Glomerular visceral epithelial cell (primary cell): ENCODE data around the gene WDR27.
"Not testable (repeated sequence)": the region's sequence is repeated elsewhere in the genome, so short reads cannot be mapped to it uniquely, and the experiment has no call there.

Experiments
- DNase-seq: peaks from one replicate; pipeline ENCODE4 v3.0.0-alpha.2; 2016; ENCODE audit errors: extremely low spot score

WDR27 gene

GRCh38 chr6:169663468-169663867, 38.4 kb downstream of the WDR27 start:
- DNase-seq, result no peak

DNA sequence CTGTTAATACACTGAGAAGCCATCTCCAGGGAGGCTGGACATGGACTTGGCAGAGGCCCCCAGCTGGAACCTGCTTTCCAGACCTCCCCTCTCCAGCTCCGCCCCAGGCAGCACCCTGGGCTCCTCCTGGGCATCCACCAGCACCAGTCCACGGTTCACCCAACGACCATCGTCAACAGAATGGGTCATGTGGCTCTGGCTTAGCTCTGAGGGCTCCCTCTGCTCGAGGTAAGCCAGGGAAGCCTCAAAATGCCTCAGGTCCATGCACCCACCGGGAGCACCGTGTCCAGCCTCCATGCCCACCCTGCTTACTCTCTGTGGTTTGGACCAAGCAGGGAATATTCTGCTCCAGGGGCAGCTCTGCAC, 40.5 kb downstream of the WDR27 start:
- DNase-seq, result no peak

GRCh38 chr6:169660751-169661390, 41.0 kb downstream of the WDR27 start:
- no peak for DNase-seq

- no peak for DNase-seq
Measured at GRCh38 chr6:169659820-169660610, 41.8 kb downstream of the WDR27 start.

DNA sequence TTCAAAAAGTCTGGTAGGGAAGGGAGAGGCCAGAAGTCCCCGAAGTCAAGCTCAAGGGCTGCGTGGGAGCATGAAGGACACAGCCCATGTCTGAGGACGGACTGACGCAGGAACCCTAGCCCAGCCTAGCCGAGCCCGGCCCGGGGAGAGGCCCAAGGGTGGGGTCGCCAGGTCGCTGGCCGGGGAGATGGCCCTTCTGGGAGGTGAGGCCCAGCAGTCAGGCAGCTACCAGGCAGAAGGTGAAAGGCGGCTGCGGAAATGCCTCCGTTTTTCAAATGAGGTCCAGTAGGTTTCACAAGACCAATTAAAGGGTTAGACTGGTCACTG, 44.6 kb downstream of the WDR27 start:
- no peak for DNase-seq

- no peak for DNase-seq
Measured at GRCh38 chr6:169656546-169657283, 45.1 kb downstream of the WDR27 start.

GRCh38 chr6:169654598-169655391, 47.0 kb downstream of the WDR27 start:
- peak; percentile 73 for DNase-seq

DNA sequence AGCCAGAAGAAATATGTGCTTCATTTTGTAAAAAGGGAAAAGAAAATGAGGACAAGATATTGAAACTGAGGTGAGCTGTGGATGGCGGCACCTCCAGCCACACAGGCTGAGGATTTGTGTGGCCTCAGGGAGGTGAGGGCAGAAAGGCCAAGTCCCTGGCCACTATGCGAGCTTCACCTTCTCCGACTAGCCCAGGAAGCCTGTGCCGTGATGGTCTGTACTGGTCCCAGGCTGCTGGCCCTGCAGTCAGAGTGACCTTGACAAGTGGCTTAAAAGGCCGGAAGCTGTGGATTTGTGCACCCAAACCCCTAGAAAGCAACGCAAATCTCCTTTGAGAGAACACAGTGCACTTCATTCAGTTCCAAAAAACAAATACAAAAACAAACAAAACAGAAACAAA, 48.1 kb downstream of the WDR27 start:
- no peak for DNase-seq

DNA sequence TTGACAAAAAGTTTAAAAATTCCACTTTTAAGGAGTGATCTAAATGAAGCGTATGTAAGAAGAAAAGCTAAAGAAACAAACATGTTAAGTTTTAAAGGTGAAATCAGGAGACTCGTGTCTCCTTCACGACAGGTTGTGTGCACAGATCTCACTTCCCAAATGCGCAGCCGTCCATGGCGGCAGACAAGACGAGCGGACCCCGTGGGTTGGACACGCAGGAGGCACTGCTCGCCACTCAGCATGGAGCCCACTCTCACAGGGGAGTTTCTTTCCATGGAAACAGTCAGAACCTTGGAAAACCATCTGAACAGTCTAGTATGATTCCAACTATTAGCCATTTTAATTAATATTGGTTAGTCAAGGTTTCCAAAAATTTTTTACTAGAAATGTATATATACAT, 48.9 kb downstream of the WDR27 start:
- DNase-seq, result no peak

DNA sequence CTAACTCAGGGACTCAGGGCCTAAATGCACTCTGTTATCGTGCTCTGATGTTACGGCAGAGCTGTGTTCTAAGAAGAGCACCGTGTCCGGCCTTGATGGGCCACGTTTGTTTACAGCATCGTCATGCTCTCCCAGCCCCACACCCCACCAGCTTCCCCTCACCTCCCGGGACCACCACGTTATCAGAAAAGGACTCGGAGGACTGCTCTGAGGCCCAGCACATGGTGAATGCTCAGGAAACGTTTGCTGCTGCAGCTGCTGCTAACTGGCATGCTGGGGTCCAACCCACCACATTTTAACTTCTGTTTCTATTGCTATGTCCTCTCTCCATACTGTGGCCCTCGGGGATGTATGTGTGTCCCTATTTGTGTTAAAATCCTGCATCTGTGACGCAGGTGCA, 50.3 kb downstream of the WDR27 start:
- DNase-seq, result no peak

- DNase-seq, result no peak
Measured at GRCh38 chr6:169650959-169651292, 50.9 kb downstream of the WDR27 start.

GRCh38 chr6:169650241-169650958, 51.4 kb downstream of the WDR27 start:
- no peak for DNase-seq

GRCh38 chr6:169648617-169649016, 53.2 kb downstream of the WDR27 start:
- DNase-seq, result no peak

DNA sequence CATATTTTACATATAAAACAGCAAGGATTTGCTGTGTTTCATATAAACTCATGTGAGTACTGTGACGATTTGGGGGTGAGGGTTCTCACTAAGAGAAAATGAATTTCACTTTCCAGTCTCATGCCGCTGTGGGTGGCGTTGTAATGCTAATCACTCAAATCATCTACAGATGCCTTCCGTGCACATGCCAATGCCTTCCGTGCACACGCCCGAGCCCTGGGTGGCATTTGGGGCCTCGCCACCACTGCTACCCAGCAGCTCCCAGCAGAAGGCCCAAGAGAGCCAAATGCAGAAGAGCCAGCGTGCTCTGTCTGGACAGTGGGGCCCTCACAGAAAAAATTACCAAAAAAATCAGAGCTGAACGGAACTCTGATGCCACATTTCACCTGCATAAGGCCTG, 53.7 kb downstream of the WDR27 start:
- DNase-seq, result no peak

DNA sequence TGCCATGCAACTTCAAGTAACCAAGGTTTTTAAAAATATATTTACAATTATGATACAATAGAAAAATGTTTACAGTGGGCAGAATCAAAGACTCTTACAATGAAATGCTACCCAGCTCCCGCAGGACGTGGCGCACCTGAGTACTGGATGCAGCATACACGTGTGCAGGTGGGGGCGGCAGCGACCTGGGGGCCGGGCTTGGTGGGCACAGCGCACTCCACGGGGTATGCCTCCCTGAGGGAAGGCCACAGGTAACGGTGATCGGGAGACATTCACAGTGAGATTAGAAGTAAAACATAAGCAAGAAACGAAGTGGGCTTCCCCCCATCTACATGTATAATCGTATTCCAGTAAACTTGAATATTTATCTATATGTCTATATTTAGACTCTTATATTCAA, 54.2 kb downstream of the WDR27 start:
- no peak for DNase-seq

DNA sequence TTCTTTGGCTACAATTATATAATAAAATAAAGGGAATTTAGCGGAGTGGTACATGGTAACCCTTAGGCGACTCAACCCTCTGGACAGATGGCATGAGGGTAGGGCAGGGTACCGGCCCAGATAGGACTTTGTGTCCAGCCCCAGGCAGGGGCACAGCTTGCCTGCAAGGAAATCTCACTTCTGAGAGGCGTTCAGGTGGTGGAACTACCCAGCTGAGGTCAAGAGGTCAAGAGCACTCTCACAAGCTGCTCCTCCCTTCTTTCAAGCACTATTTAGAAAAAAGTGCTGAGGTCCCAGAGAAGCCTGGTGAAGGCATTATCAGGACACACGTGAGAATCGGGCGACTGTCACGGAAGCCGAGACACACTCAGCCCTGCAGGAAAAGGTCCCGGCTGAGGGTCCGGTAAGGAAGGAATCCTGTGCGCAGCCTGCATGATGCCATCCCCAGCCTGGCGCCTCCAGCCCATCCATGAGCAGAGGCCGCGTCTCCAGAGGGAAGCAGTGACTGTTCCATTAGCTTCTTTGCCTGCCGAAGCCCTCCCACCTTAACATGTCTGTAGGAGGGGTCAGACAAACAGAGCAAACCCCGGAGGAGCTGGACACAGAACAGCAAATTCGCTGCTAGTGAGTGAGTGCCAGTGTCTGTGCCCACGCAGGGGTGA, 54.8 kb downstream of the WDR27 start:
- no peak for DNase-seq

- not testable (repeated sequence) for DNase-seq
Measured at GRCh38 chr6:169645459-169645858, 56.4 kb downstream of the WDR27 start.

DNA sequence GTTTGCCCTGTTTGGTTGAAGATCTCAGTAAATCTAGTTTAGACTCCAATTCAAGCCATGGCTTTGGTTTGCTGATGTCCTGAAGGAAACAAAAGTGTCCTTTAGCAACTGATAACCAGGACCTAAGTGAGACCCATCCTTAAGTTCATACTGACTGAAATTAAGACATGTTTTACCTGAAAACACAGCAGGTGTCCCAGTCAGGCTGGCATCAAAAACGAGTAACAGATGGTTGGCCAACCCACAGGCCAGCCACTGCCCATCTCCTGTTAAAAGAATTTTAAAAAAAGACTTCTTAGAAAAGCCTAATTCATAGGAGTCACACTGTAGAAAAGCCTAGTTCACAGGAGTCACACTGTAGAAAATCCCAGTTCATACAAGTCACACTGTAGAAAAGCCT, 58.3 kb downstream of the WDR27 start:
- DNase-seq, result no peak

DNA sequence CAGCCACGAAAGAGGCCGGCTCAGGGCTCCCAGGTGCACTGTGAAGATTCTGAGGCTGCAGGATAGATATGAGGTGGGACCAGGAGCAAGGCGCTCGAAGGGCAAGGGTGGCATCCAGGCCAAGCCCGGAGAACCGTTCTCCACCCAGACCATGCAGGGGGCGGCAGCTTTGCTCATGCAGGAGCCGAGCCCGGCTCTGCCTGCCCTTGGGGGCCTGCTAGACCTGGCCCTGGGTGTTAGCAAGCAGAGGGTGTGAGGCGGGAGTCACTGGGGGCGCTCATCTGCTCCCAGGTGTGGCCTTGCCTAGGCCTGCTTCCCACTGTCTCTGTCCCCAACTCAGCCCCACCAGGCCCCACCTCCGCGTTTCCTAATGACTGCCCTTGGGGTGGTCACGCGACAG, 59.4 kb downstream of the WDR27 start:
- DNase-seq, result no peak

GRCh38 chr6:169641461-169642085, 60.3 kb downstream of the WDR27 start:
- DNase-seq, result no peak

GRCh38 chr6:169640983-169641382, 60.8 kb downstream of the WDR27 start:
- no peak for DNase-seq
